ENCODE data around the gene ZNF888.
A peak's percentile ranks its signal among the peaks of the same experiment; 100 is the strongest.
"Not testable (repeated sequence)": the region's sequence is repeated elsewhere in the genome, so short reads cannot be mapped to it uniquely, and the experiment has no call there.

ZNF888 gene

DNA sequence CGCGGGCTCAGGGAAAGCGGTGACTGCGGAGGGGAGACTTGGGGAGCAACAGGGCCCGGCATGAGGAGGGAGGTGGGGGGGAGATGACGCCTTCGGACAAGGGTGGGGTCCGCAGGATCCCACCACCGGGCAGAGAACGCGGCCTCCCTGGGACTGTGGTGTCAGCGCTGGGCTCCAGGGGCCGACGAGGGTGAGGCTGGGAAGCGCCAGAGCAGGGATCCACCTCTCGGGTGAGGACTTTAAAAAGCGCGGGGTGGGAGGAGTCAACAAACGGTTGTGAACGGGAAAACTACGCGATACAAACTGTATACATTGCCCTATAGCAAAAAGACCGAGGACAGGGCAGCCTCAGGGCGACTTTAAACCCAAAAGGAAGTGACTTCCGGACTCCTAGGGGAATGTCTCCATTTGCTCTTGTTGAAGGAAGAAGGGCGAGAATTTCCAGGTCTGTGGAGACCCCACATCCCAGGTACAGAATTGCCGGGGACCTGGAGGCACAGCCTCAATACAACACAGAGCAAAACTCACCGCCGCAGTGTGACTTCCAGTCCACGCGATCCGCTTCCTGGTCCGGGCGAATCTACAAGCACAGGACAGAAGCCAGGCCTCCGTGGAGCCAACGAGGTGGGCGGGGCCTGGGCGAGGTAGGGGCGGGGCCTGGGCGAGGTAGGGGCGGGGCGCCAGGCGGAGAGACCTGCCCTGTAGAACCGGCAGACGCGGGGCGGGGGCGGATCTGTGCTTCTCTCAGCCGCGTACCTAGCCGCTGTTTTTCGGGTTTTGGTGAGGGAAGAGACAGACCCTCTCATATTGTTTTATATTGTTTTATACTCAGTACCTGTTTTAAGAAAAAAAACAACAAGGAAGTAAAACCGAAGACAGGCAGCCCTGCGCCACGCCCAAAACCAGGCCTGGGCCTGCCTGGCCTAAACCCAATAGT, at the start of gene ZNF888:
Gene ZNF888, minus strand, starts transcription at position 588 of the 937 bp plus-strand sequence. CDS start 5,555 bp downstream, outside the sequence.
- DNase-seq = peak in 54 of 56 donors; percentile 12 to 83 (median 55)

DNA sequence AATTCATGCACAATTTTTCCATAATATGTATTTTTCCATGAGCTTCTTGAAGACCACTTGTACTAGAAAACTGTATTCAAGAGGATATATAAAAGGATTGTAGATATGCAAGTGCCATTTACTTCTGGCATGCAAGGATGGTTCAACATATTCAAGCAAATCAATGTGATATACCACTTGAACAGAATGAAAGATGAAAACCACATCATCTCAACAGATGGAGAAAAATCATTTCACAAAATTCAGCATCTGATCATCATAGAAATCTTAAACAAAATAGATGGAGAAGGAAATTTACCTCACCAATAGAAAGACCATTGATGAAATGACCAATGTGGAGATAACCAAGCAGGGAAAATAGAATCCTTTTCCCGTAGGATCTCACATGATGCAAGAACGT, 44.5 kb upstream of the ZNF888 start:
- no peak for DNase-seq

DNA sequence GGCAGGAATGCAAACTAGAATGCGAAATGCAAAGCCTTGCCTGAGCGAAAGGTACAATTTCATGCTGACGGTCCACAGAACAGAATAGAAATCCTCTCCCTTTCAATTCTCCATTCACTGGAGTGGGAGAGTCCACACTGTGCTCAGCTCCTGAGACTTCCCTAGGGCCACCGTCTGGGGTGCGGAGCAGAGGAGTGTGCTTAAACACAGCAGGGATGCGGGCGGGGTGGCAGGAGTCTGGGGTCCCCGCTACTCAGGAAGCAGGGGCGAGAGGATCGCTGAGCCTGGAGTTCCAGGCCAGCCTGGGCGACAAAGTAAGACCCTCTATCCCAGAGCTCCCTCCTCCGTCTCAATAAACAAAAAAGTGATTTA, 40.0 kb upstream of the ZNF888 start:
- peak in 6 of 56 donors; percentile 0 to 46 (median 7) for DNase-seq

DNA sequence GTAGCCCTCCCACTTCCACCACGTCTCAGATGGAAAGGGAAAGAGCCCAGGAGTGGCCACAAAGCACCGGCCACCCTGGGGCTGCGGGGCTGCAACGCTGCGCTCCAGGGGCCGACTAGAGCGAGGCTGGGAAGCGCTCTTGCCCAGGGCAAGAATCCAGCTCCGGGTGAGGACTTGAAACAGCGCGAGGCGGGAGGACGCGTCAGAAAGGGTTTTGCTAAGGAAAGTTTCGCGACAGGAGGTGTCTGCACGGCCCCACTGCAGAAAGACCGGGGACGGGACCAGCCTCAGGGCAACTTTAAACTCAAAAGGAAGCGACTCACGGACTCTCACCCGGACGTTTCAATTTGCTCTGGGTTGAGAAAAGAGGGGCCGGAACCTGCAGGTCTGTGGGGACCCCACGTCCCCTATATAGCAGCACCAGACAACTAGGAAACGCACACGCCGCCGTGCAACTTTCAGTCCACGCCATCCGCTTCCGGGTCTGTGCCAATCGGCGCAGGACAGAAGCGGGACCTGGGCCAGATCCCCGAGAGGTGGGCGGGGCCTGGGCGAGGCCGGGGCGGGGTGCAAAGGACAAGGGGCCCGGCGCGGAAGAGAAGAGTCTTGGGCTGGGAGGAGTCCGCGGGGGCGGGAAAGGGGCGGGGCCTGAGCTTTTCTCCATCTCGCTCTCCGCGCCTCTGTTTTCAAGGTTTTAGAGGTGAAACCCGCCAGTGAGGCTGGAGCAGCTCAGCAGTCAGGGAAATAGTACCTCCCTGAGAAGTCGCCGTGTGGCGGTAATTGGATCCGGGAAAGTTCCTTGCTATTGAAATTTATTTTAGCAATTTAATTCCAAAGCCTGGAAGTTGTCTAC, 39.4 kb upstream of the ZNF888 start, which contains the start of gene ZNF816:
Gene ZNF816, minus strand, starts transcription at position 488 of the 853 bp plus-strand sequence. CDS start 6,792 bp downstream, outside the sequence.
- peak in 55 of 56 donors; percentile 23 to 94 (median 80) for DNase-seq

DNA sequence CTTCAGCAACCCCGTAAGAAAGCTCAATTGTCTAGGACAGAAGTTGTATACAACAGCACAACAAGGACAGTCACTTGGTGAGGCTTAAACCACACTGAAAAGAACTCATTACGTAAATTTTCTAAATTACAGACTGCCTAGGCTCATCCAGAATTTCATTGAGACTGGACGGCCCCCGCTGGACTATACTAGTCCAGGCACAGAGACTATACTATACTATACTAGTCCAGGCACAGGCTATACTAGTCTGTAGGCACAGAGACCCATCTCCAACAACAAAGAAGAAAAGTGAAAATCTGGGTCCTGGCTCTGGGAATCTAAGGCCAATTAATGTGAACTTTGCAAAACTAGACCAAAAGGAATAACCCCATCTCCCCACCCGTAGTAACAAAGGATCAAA, 38.8 kb upstream of the ZNF888 start:
- DNase-seq = peak in 1 of 56 donors; percentile 23

DNA sequence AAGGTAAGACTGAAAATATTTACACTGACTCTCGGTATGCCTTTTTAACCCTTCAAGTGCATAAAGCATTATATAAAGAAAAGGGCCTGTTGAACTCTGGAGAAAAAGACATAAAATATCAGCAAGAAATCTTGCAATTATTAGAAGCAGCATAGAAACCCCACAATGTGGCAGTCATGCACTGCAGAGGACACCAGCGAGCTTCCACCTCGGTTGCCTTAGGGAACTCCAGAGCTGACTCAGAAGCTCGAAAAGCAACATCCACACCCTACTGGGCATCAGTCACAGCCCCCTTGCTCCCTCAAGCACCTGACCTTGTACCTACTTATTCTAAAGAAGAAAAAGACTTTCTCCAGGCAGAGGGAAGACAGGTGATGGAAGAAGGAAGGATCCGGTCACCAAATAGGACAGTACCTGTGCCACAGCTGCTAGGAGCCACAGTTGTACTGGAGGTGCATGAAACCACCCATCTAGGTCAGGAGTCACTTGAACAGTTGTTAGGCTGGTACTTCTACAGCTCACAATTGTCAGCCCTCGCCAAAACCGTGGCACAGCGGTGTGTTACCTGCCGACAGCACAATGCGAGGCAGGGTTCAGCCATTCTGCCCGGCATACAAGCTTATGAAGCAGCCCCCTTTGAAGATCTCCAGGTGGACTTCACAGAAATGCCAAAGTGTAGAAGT, 36.5 kb upstream of the ZNF888 start:
- DNase-seq = no peak

DNA sequence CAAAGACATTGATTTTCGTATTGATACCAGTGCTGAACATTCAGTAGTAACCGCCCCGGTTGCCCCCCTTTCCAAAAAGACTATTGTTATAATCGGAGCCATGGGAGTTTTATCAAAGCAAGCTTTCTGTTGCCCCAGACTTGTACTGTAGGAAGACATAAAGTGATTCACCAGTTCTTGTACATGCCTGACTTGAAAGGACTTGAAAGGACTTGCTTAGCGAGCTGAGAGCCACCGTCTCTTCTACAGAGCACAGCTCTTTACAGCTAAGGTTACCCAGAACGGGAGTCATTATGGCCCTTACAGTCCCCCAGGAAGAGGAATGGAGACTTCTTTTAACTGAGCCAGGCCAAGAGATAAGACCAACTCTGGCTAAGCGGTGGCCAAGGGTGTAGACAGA, 34.4 kb upstream of the ZNF888 start:
- no peak for DNase-seq

DNA sequence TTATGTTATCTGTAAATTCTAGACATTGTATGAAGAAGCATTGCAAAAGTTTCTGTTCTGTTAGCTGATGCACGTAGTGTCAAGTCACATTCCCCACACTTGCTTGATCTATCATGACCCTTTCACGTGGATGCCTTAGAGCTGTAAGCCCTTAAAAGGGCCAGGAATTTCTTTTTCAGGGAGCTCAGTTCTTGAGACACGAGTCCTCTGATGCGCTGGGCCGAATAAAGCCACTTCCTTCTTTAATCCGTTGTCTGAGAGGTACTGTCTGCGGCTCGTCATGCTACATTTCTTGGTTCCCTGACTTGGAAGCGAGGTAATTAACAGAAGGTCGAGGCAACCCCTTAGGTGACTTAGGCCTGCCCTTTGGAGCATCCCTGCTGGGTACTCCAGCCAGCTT, 33.7 kb upstream of the ZNF888 start:
- no peak for DNase-seq

DNA sequence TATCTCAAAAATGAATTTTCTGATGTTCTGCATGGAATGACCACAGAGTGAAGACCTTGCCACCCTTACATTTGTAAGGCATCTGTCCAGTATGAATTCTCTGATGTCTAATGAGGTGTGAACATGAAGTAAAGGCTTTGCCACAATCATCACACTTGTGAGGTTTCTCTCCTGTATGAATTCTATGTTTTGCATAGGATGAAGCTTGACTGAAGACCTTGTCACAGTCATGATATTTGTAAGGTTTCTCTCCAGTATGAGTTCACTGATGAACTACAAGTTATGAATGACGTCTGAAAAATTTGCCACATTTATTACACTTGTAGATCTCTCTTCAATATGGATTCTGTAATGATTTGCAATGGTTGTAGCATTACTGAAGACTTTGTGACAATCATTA, 26.2 kb upstream of the ZNF888 start:
- no peak for DNase-seq

DNA sequence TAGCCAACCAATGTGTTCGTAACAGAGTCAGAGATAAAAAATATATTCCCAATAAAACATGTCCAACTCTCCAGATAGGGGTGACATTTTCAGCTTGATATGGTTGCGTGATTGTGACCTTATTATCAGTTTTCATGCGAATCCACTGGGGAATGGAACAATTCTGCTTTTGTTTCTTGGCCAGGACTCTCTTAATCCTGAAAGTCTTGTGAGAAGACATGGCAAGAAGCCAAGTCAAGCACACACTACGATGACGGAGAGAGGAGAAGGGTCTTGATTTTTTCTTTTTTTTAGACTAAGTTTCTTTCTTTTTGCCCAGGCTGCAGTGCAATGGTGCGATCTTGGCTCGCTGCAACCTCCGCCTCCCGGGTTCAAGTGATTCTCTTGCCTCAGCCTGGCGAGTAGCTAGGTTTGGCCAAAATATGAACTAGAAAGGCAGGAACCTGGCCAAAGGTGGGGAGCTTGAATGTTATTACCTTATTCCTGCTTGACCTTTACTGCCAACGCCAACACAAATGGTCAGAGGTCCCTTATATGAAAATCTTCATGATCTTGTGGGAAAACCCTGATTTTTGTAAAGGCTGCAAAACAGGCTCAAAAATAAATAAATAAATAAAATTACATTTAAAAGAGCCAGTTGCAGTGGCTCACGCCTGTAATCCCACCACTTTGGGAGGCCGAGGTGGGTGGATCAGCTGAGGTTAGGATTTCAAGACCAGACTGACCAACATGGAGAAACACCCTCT, 25.0 kb upstream of the ZNF888 start:
- no peak for DNase-seq

DNA sequence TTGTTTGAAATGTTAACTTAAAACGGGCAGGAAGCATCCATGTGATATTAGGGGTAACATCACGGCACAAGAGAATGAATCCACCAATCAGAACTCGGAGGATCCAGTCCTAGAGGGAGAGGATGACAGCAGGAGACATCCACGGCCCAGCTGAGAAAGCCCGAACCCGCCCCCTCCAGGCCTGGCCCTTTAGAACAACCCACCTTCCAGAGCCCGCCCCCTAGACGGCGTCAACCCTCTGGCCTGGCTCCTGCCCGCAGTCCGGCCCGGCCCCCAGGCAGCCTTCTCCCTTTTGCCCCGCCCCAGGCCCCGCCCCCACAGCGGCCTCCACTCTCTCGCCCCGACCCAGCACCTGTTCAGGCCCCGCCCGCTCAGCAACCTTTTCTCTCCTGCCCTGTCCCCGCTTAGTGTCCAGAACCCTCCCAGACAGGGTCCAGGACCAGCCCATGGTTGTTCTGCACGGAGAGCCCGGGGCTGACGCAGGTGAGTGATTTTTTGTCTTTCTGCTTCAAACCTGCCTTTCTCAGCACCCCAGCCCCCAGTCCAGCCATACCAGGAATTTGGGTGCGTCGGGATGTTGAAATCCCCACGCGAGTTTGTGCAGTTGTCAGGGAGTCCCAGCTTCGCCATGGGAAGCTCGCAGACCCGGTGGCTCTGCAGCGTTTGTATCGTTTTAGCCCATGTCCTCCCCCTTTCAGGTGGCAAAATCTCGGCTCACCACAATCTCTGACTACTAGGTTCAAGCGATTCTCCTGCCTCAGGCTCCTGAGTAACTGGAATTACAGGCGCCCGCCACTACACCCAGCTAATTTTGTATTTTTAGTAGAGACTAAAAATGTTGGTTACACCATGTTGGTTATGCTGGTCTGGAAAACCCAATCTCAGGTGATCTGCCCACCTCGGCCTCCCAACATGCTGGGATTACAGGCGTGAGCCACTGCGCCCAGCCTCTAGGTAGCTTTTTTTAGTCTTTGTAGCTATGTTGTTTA, 23.4 kb upstream of the ZNF888 start:
- DNase-seq = peak in 11 of 56 donors; percentile 1 to 51 (median 11)

DNA sequence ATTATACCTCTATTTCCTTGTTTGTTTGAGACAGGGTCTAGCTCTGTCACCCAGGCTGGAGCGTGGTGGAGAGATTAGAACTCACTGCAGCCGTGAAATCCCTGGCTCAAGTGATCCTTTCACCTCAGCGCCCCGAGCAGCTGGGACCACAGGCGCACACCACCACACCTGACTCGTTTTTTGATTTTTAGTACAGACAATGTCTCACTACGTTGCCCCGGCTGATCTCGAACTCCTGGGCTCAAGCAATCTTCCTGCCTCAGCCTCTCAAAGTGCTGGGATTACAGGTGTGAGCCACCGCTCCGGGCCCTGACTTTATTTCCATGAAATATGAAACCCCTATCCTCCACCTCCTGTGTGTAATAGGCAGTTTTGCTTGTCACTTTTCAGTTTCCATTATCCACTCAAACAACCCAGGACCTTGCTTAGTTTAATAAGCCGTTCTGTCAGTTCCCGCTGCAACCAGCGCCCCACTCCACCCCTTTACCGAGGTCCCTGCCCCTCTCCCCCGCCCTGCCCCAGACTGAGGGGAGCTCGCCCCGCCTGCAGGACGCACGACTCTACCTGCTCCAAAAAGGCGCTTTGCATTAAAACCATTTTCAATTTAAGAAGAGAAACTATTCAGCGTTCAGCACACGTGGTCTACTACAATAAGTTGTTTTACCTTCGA, 22.6 kb upstream of the ZNF888 start:
- no peak for DNase-seq

DNA sequence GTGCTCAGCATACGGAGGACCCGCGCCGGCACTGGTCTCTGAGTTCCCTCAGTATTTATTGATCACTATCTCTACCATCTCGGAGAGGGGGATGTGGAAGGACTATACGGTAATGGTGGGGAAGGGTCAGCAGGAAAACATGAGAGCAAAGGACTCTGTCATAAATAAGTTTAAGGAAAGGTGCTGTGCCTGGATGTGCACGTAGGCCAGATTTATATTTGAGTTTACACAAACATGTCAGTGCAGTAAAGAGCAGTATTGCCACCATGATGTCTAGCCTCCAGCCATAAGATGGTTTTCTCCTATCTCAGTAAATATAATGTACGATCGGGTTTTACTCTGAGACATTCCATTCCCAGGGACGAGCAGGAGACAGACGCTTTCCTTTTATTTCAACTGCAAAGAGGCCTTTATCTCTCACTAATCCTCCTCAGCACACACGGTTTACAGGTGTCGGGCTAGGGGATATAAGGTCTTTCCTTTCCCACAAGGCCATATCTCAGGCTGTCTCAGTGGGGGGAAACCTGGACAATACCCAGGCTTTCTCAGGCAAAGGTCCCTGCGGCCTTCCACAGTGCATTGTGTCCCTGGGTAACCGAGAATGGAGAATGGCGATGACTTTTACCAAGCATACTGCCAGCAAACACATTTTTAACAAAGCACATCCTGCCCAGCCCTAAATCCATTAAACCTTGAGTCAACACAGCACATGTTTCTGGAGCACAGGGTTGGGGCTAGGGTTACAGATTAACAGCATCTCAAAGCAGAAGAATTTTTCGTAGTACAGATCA, 21.7 kb upstream of the ZNF888 start:
- DNase-seq = not testable (repeated sequence)

DNA sequence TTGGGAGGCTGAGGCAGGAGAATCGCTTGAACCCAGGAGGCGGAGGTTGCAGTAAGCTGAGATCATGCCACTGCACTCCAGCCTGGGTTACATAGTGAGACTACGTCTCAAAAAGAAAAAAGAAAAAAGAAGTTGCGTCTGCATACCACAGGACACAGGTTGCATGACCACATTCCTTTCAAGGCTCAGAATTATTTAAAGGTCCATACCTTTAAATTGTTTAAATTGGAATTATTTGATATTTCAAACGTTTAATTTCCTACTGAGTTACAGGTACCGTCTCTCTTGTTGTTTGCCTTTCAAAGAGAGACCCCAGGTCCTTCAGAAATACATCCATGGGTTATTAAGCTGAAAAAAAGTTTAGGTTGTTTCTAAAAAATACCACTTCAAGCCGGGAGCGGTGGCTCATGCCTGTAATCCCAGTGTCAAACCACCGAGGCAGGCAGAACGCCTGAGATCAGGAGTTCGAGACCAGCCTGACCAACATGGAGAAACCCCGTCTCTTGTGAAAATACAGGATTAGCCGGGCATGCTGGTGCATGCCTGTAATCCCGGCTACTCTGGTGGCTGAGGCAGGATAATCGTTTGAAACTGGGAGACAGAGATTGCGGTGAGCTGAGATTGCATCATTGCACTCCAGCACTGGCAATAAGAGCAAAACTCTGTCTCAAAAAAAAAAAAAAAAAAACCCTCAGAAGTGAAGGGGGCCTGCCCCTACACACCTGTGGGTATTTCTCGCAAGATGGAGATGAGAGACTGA, 20.8 kb upstream of the ZNF888 start:
- DNase-seq = no peak

DNA sequence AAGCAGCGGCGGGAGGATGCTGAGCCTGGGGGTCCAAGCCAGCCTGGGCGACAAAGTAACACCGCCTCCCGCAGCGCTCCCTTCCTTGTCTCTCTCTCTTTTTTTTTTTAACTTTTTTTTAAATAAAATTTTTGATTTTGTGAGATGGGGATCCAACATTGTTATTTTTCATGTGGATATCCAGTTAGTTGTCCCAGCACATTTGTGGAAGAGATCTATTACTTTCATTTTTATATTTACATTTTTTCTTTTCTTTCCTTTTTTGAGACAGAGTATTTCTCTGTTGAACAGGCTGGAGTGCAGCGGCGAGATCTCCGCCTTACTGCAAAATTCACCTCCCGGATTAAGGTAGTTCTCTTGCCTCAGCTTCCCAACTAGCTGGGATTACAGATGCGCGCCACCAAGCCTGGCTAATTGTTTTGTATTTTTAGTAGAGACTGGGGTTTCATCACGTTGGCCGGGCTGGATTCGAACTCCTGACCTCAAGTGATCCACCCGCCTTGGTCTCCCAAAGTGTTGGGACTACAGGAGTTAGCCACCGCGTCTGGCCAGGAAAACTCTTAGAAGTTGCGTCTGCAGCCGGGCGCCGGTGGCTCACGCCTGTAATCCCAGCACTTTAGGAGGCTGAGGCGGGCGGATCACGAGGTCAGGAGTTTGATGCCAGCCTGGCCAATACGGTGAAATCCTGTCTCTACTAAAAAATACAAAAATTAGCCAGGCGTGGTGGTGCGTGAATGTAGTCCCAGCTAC, 20.1 kb upstream of the ZNF888 start:
- DNase-seq = no peak

Data from nucleus accumbens (tissue), 56 donors.